GM21717 (cell line): ENCODE measurements around the gene ZBED1.
"Not testable (repeated sequence)": the region's sequence is repeated elsewhere in the genome, so short reads cannot be mapped to it uniquely, and the experiment has no call there.

Experiments used
- ATAC-seq: cut with Tn5 transposase; IDR thresholded peaks from one replicate; pipeline ENCODE4 v1.9.1; 2021; ENCODE audit warnings: mild to moderate bottlenecking, moderate library complexity; ENCODE audit not compliant: unreplicated experiment

The ZBED1 gene

DNA sequence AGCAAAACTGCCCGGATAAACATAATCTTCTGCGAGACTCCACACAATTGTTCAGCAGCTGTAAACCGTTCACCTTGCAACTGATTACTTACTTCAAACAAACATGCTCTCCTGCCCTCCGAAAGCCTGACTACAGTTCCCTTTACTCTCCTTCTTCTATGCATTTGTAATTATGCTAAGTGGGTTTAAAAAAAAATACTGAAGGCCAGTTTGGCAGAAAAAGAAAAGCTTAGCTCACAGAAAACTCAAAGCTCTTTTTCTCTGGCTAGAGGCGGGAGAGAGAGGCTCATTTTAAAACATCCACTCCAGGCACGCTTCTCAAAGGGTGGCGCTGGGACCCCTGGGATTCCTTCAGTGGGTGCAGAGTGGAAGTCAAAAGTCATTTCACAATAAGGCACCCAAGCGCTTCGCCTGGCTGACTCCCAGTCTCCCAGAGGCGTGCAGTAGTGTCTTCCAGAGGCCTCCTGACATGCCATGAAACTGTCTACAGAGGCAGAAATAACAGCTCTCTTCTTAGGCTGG is 1.9 kb downstream of the ZBED1 start:
- no peak for ATAC-seq

DNA sequence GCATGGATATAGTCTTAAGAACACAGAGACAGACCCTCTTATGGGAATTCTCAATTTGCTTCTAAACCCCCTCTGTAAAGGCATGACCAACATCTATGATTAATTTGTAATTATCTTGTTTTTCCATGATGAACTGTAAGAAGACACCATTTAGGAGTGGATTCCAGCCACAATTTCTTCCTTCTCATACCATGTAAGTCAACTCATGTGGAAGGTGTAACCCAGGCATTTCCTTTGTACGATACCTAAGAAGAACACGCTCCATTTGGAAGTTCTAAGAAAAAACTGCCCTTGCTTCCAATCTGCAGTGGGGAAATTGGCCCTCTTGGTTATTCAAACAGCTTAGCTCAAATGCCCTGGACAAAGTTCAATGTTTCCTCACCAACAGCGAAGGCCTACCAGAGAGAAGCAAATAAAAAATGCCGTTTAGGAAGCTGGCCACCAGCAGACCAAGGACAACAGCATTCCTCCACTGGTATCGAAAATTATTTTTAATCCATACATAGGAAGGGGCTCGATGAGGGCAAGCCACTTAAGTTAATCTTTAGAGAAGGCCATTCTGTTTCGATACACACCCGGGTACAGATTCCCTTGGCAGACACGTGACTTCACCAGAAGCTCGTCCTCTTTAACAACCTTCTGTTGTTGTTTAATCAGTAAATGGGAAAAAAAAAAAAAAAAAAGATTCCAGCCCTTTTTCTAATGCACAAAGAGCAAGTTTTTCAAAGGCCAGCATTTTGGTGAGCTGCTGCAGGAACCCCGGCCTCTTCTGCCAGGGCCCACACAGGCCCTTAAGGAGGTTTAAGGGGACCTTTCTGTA is 2.6 kb downstream of the ZBED1 start:
- ATAC-seq, result no peak

DNA sequence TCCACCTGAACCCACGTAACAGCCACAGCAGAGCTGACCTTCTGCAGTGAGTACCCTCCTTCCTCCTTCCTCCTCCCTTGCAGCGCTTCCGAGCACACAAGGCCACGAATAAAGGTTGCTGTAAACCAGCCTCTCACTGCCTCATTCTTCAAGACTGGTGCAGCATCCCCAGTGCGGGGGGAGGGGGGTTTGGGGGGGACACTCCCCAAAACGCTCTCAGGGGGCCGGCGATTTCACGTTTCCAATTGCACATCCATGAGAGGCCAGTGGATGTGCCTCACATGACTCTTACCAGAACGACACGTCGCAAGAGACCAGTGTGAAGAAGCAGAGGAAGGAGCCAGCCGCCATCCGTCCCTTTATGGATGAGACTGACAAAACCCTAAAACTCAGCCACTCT is 5.2 kb downstream of the ZBED1 start:
- no peak for ATAC-seq

DNA sequence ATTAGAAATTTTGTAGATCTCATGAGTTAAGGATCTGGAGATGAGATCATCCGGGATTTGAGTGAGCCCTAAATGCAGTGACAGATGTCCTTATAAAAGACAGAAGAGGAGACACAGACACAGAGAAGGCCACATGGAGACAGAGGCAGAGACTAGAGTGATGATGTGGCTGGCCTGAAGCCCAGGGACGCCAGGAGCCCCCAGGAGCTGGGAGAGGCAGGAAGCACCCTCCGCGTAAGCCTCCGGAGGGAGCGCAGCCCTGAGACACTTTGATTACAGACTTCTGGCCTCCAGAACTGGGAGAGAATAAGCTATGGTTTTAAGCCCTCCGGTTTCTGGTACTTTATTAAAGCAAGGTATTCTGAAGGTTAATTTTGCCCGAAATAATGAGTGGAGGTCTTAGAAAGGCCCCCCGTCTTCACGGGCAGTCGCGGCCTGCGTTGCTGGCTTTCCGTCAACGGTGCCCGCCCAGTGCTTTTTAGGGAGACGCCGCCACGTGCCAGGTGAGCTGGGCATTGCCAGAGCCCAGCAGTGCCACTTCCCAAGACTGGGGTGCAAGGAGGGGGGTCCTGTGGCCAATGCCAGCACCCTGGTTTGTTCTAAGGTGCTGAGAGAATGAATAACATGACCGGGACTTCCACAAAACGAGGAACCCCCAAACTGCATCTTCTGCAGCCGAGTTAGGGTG is 8.1 kb downstream of the ZBED1 start:
- no peak for ATAC-seq

DNA sequence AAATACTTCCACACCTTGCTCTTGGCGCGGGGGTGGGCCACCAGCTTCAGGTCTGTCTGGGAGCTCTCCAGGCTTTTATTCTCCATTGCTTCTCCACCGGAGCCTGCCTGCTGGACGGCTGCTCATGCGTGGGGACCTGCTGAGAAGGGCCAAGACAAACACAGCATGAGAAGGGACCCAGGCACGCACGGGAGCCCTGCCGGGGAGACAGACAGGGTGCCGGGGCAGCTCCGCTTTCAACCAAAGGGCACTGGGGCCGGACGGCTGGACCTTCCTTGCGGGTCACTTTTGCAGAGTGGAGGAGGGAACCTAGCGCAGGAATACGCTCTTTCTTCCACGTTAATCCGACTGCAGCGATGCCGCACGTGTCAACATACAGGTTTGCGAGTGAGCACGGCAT is 10.1 kb downstream of the ZBED1 start:
- ATAC-seq, result no peak

DNA sequence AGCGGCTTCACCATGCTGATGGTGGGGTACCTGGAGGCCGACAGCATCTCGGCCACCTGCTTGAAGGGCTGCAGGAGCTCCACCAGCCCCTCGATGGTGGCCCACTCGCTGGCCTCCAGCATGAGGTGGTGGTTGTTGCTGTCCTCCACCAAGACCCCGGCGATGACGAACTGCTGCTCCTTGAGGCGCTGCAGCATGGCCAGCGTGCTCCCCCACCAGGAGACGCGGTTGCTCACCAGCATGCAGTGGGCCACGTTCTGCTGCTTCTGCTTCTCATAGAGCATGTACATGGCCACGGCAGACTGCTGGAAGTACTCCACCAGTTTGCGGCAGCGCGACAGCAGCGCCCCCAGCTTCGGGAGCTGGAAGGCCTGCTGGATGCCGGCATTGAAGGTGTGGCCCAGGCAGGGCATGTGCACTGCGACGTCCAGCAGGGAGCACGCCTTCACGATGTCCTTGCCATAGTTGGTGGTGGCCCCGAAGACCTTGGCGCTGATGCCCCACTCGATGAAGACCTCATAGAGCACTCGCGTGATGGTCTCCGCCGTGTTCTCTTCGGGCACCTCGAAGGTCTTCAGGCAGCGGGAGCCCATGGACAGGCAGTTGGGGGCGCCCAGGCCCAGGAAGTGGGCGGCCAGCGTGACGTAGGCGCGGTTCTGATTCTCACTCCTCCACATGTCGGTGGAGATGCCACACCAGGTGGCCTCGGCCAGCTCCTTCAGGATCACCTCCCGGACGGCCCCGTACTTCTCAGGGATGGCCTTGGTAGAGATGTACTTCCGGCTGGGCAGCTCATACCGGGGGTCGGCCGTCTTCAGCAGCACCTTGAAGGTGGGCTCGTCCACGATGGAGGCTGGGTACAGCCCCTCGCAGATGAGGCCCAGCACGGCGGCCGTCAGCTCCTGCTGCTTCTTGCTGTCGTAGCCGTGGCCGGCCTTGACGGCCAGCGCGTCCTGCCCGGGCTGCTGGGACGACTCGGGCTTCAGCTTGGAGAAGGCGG is 11.0 kb downstream of the ZBED1 start:
- no peak for ATAC-seq

DNA sequence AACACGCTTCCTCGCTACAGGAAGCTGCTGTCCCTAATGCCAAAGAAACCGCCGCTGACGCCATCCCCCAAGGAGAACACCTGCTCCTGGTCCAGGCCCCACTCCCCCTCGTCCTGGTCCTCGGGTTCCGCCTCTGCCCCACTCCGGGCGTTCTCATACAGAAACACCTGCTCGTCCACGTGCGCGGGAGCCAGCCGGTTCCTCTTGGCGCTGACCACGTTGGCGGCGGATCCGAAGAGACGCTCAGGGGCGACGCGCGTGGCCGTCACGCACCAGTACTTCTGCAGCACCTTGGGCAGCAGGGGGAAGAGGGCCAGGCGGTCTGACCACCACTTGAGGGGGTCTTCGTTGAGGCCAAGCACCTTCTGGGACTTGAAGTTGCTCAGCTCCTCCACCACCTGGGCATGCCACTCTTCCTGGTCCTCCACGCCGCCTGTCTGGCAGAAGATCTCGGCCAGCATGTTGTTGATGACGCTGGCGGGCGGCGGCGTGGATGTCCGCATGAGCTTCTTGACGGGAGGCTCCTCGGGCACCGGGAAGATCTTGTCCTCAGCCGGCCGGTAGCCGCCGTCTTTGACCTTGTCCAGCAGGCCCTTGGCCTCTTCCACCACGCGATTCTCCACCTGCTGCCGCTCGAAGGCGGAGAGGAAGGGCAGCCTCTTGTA is 12.0 kb downstream of the ZBED1 start:
- no peak for ATAC-seq

DNA sequence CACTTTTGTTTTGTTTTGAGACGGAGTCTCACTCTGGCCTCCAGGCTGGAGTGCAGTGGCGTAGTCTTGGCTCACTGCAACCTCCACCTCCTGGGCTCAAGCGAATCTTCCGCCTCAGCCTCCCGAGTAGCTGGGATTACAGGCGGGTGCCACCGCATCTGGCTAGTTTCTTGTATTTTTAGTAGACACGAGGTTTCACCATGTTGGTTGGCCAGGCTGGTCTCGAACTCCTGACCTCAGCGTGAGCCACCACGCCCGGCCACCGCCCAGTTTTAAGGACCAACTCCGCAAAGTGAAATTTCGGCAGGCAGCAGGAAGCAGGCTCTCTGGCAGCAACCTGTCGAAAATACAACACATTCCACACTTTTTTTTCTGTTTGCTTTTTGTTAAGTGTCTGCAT is 13.4 kb downstream of the ZBED1 start:
- no peak for ATAC-seq

DNA sequence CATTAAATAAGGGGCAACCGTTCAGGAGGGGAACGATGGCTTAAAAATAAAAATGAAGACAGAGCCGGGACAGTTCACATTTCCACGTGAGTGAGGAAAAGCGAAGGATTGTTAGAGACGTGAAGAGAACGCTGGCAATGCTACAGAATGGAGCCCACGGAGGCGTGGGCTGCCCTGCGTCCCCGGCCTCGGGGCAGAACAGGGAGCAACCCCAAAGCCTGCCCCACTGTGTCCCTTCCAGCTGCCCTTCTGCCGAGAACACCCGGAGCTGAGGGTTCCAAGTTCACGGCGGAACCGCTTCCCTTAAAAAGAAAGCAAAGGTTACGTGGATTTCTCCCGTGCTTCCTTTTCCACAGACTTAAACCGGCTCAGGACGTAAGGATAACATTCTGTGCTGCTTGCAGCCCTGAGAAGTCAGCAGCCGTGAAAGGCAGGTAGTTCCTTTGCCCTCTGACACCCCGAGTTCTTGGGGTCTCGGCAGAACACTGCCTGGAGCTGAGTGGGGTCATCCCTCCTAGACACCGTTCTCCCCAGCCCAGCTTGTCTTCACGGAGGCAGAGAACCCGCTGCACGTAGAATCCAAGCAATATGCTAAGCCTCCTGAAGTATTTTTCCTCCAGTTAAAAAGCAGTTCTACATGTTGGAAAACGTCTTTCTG is 14.2 kb downstream of the ZBED1 start:
- no peak for ATAC-seq

DNA sequence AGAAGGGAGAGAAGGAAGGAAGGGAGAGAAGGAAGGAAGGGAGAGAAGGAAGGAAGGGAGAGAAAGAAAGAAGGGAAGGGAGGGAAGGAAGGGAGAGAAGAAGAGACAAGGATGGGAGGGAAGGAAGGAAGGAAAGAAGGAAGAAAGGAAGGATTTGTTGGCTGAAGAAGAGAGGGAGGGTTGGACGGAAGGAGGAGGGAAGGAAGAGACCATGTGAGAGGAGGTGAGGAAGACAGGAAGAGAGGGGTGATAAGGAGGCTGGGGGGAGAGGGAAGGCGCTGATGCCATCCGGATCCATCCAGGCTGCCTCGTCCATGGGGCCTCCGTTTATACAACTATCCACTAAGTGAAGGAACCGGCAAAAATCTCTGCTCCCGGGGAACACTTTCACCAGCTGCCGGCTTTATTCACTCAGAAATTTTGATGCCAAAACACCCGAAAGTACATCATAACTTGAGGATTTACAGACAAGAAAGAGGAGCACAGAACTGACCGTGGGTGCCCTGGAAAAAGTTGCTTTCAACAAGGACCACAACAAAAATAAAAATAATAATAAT is 14.9 kb downstream of the ZBED1 start:
- ATAC-seq, result no peak

DNA sequence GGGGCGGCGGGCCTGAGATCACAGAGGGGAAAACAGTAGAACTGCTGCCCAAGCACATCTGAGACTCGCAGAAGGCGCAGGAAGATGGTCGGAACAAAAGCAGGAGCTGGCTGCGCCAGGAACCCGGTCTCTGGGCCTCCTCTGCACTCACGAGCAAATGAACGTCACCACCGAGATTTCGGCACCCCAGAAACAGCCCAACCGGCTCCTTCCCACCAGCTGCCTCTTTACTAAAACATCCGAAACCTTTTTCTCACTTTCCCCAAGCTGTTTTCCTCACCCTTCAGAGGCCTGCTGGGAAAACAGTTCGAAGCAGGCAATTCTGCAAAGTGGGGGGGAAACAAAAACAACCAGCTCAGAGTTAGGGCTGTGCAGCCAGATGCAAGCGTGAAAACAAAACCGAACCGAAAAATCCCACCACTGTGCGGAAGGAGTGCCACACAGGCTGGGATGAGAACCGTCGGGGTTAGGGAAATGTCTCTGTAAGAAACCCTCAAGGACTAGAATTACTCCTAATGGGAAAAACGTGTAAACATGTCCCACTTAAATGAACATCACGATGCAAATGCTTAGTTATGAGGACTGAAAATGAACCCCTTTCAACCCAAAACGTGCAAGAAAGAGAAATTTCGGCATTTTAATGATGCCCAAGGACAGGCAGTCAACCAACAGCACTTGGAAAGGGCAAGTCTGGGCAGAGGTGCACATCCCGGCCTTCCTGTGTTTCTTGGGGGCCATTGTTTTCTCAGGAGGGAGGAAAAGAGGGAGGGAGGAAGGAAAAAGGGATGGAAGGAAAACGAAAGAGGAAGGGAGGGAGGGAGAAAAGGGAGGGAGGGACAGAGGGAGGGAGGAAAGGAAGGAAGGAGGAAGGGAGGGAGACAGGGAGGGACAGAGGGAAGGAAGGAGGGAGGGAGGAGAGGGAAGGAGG is 15.8 kb downstream of the ZBED1 start:
- ATAC-seq, result no peak

DNA sequence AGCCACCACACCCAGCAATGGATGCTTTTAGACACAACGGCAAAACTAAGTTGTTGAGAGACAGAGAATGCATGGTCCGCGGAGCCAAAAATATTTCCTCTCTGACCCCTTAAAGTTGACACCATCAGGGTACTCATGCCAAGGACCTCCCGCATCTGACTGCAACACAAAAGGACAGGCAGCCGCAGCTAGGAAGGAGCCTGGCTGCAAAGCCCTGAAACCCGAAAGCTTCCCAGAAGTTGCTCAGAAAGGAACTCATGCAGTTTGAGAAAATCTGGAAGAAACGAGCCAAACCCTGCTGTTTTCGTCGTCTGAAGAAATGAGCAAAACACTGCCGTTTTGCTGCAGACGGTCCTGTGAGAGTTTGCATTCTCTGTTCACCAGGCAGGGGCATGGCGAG is 16.5 kb downstream of the ZBED1 start:
- ATAC-seq, result no peak

DNA sequence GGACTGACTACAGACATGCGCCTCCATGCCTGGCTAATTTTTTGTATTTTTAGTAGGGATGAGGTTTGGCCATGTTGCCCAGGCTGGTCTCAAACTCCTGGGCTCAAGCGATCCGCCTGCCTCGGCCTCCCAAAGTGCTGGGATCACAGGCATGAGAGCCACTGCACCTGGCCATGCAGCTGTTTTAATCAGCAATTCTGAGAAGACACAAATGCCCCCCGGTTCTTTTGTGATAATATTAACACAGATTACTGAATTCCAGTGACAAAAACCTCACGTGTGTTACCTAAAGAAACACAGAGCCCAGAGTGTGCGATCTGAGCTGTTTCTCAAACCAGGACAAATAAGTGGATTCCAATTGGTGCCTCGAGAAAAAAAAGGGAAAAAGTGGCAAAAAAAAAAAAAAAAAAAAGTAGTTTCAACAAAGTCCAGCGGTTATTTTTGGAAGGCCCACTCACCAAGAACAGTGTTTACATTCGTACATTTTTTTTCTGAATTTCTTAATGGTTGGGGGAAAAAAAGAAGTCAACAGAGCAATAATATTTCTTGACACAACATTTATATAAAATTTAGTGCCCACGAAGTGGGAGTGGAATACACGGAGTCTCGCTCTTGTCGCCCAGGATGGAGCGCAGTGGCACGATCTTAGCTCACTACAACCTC is 17.2 kb downstream of the ZBED1 start:
- ATAC-seq, result no peak

DNA sequence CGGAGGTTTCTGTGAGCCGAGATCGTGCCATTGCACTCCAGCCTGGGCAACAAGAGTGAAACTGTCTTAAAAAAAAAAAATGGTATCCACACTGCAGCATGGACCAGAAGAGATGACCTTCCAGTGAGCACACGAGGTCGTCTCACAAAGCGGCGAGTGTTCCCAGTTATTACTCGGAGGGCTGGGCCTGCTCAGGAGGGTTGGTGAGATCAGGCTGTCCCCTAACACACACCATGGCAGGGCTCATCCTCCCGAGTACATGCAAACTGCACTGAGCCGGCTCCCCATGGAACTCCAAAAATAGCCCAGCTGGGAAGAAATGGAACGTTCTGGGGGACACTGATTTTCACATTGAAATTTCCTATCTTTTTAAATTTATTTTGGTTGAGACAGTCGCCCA is 19.2 kb downstream of the ZBED1 start:
- not testable (repeated sequence) for ATAC-seq

DNA sequence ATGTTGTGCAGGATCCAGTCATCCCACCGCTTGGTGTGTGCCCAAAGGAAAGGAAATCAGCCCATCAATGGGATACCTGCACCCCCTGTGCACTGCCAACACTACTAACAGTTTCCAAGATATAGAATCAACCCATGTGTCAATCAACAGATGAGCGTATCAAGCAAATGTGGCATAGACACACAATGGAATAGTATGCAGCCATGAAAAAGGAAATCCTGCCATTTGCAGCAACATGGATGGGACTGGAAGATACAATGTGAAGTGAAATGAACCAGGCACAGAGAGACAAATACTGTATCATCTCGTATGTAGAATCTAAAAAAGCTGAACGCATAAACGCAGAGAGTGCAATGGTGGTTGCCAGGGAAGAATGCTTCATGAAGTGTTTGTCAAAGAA is 20.8 kb downstream of the ZBED1 start:
- not testable (repeated sequence) for ATAC-seq

DNA sequence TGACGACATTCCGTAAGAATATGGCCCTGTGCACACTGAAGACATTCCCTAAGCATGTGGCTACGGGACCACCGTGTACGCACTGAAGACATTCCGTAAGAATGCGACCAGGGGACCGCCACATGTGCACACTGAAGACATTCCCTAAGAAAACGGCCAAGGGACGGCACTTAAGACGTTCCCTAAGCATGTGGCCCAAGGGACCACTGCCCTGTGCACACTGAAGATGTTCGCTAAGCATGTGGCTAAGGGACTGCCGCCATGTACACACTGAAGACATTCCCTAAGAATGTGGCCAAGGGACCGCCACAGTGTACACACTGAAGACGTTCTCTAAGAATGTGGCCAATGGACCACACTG is 21.4 kb downstream of the ZBED1 start:
- ATAC-seq, result no peak

DNA sequence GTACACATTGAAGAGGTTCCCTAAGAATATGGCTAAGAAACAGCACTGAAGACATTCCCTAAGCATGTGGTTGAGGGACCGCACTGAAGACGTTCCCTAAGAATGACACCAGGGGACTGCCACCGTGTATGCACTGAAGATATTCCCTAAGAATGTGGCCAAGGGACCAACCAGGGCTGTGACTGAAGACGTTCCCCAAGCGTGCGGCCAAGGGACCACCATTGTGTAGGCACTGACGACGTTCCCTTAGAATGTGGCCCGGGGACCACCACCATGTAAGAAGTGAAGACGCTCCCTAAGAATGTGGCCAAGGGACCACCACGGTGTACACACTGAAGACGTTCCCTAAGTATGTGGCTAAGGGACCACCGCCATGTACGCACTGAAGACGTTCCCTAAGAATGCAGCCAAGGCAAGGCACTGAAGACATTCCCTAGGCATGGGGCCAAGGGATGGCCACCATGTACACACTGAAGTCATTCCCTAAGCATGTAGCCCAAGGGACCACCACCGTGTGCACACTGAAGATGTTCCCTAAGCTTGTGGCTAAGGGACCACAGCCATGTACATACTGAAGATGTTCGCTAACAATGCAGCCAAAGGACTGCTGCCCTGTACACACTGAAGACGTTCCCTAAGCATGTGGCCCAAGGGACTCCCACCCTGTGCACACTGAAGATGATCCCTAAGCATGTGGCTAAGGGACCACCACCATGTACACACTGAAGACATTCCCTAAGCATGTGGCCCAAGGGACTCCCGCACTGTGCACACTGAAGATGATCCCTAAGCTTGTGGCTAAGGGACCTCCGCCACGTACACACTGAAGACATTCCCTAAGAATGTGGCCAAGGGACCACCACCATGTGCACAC is 22.0 kb downstream of the ZBED1 start:
- ATAC-seq, result no peak
